ENCODE results near the gene MEIS2. TPM values are rescaled to one million over a fixed set of nuclear protein-coding genes. Genes with fewer than 3 reads are reported as not detected.

The MEIS2 gene
- total RNA-seq, 6 experiments from 2014 or later: 31.8 to 48.0 (median 42.8) TPM

GRCh38 chr15:37115538-37115937 is 15.2 kb upstream of the MEIS2 start:
- Mint-ChIP-seq H3K36me3 (ENCODE audit: low read depth) (no peaks in the 10 kb centered on the region; the same call in 1 of the 2 replicates), H3K27ac (no peak overlapping the region), H3K4me1 (ENCODE audit: low read depth) (peaks cover 13% of the 10 kb centered on the region), H3K4me3 (no peak overlapping the region), H3K9me3 (no peaks in the 10 kb centered on the region), H3K27me3 (ENCODE audit: insufficient read depth) (0 out of 2 replicates have a peak, but pooled peaks cover 1% of the 10 kb centered on the region)
- DNase-seq: no peak
- no peak for TF ChIP-seq CTCF (IDR thresholded peaks at IDR 0.05)

DNA sequence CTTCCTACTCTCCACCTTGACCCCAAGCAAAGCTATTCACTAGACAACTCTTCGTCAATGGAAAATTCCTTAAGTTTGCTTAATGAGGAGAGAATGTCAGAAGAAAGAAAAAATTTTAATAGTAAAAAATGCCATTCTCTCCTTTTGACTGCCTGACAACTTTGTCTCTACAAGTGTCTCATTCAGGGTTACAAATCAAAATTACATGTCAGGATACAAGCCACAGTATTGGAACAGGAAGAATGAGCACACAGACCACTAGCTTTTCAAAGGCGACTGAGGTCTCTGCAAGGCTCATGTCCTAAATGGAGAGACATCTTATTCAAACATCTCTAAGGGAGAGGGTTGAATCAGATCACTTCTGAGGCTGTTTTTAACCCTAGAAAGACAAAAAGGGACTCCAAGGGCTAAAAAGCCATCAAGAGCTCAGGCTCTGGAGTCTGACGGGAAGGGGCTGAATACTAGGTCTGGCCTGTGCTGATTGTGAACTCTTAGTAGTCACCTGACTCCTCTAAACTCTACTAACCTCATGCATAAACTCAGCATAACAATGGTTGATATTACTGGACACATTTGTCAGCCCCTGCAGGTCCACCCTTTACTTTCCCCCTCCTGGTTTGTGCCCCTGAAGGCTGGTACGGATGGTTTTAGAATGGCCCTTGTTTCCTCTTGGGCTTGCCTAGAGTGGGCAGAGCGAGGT is 12.8 kb upstream of the MEIS2 start:
- Mint-ChIP-seq H3K9me3 (no peaks in the 10 kb centered on the region), H3K36me3 (ENCODE audit: low read depth) (peaks cover 9% of the 10 kb centered on the region; the same call in 1 of the 2 replicates), H3K4me1 (ENCODE audit: low read depth) (peaks cover 25% of the 10 kb centered on the region), H3K27ac (no peak overlapping the region), H3K4me3 (no peak overlapping the region), H3K27me3 (ENCODE audit: insufficient read depth) (peaks cover 5% of the 10 kb centered on the region)
- TF ChIP-seq CTCF (IDR thresholded peaks at IDR 0.05): no peak
- DNase-seq: no peak

GRCh38 chr15:37112171-37112570 is 11.8 kb upstream of the MEIS2 start:
- DNase-seq: no peak
- Mint-ChIP-seq H3K27me3 (ENCODE audit: insufficient read depth) (peaks cover 5% of the 10 kb centered on the region), H3K27ac (no peak overlapping the region), H3K4me3 (no peak overlapping the region), H3K4me1 (ENCODE audit: low read depth) (peaks cover 30% of the 10 kb centered on the region), H3K9me3 (no peaks in the 10 kb centered on the region), H3K36me3 (ENCODE audit: low read depth) (peaks cover 9% of the 10 kb centered on the region; the same call in 1 of the 2 replicates)
- TF ChIP-seq CTCF (IDR thresholded peaks at IDR 0.05): no peak

DNA sequence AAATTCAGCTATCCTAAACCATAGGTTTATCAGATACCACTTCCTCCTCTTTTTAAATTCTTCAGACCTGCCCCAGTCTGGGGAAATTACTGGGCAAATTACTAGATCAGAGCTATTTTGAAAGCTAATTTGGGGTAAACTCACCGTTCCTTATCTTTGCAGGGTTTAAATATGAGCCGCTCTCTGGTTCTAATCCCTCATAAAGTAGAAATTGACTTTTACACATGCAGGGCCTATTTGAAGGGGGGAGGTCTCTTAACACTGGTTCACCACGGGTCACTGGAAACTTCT is 11.0 kb upstream of the MEIS2 start:
- Mint-ChIP-seq H3K9me3 (no peaks in the 10 kb centered on the region), H3K36me3 (ENCODE audit: low read depth) (peaks cover 9% of the 10 kb centered on the region; the same call in 1 of the 2 replicates), H3K27me3 (ENCODE audit: insufficient read depth) (peaks cover 5% of the 10 kb centered on the region), H3K27ac (no peak overlapping the region), H3K4me1 (ENCODE audit: low read depth) (peaks cover 30% of the 10 kb centered on the region), H3K4me3 (peak overlapping the region; percentile 83)
- no peak for TF ChIP-seq CTCF (IDR thresholded peaks at IDR 0.05)
- no peak for DNase-seq

DNA sequence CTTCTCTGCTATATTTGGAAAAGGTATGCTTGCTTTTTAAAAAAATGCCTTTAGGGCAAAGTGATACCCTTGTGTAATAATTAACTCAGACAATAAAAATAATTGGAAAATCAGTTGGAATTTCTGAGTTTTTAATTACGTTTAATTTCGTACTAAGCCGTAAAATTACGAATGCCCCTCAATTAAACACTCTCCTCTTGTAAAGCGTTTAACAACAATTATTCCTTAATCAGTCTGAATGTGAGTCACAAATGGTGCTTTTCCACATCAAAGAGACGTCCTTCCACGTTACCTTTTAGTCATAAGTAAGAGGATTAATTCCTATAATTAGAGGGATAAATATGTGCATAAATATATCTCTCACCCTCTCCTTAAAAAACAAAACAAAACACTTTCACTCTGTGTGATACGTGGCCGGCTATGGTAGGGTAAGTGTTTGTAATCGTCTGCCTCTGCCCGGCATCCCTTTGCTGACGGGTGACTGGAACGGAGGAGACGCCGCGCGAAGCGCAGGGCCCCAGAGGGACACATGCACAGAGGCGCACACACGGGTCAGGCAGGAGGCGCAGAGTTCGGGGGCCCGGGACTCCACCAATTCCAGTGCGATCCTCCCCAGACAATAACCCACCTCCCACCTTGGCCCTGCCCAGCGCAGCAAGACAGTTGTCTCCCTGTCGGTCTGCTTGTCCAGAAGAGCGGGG is 9.7 kb upstream of the MEIS2 start:
- peaks cover 37% of the 10 kb centered on the region for H3K4me1 Mint-ChIP-seq (ENCODE audit: low read depth)

More for the DNA sequence above, 9.7 kb upstream of the MEIS2 start:
- no peak for DNase-seq
- Mint-ChIP-seq H3K36me3 (ENCODE audit: low read depth) (peaks cover 9% of the 10 kb centered on the region; the same call in 1 of the 2 replicates), H3K27me3 (ENCODE audit: insufficient read depth) (peaks cover 5% of the 10 kb centered on the region), H3K9me3 (no peaks in the 10 kb centered on the region), H3K27ac (no peak overlapping the region), H3K4me3 (peak overlapping the region; percentile 83)
- TF ChIP-seq CTCF (IDR thresholded peaks at IDR 0.05): no peak

All from HFFc6 (cell line).